DND-41 (cell line): ENCODE results near the gene RNF38.

Source experiments
- CTCF ChIP-seq: IDR thresholded peaks from 2 replicates; pipeline ENCODE4 v1.5.1; 2012; ENCODE audit warnings: borderline replicate concordance, low read length, moderate library complexity, mild to moderate bottlenecking; ENCODE audit not compliant: poor library complexity, severe bottlenecking; ENCODE audit errors: extremely low read depth
- EZH2 ChIP-seq: IDR thresholded peaks from 3 replicates; pipeline ENCODE4 v1.6.1; 2012; ENCODE audit warnings: borderline replicate concordance, low read depth, mild to moderate bottlenecking, moderate library complexity, low read length, inconsistent platforms; ENCODE audit not compliant: severe bottlenecking

GRCh38 chr9:36315283-36315682 lies 84.8 kb downstream of the RNF38 start:
- no peak for TF ChIP-seq CTCF
- TF ChIP-seq EZH2, result no peak
